Measurements from ENCODE around the gene FOXP1. TPM values are rescaled to one million over a fixed set of nuclear protein-coding genes. Genes with fewer than 3 reads are reported as not detected.

FOXP1 gene
- total and polyA plus RNA-seq, 7 experiments from 2014 or later: 104 to 537 (median 444) TPM

- H3K9me3 Mint-ChIP-seq: no peaks in the 10 kb centered on the region
- peaks cover 0 to 14% (median 6%) of the 10 kb centered on the region in 5 donors for H3K36me3 Mint-ChIP-seq
- H3K27ac ChIP-seq (ENCODE audit: low read depth, low read length): peak overlapping the region; percentile 89
- peak overlapping the region in 8 of 9 donors; percentile 87 to 100 (median 98) for H3K27ac Mint-ChIP-seq
- H3K4me3 ChIP-seq (ENCODE audit: low read length): no peak overlapping the region
- peak overlapping the region in 8 of 10 donors; percentile 16 to 98 (median 62) for H3K4me3 Mint-ChIP-seq
- intact Hi-C loops (cut with micrococcal nuclease): no loop called here
- peaks cover 41 to 93% of the 10 kb centered on the region in 2 donors for H3K4me1 ChIP-seq (ENCODE audit: control insufficient read depth in 2 of 2, insufficient read depth in 2 of 2, low read length in 2 of 2)
- DNase-seq: no peak
- no peaks in the 10 kb centered on the region for H3K27me3 ChIP-seq (ENCODE audit: control insufficient read depth in 2 of 2, insufficient read depth in 2 of 2, low read length in 2 of 2)
- ChIA-PET CTCF (interaction anchor here (0.7 kb wide), 1 partner anchor 45 kb away, joined by 3 read pairs; no protein-coding TSS in a partner anchor), POLR2A (interaction anchor here (0.6 to 6.5 kb wide), 7 partner anchors 25 to 930 kb away, joined by 3 to 56 read pairs (median 4); no protein-coding TSS in a partner anchor)
- no peaks in the 10 kb centered on the region for H3K36me3 ChIP-seq (ENCODE audit: control insufficient read depth in 2 of 3, insufficient read depth in 3 of 3, low read length in 3 of 3)
- no peak for ATAC-seq
- H3K27me3 Mint-ChIP-seq: peaks cover 0 to 3% (median 0%) of the 10 kb centered on the region in 5 donors
- peaks cover 57 to 98% (median 94%) of the 10 kb centered on the region in 7 donors for H3K4me1 Mint-ChIP-seq
- no peaks in the 10 kb centered on the region for H3K9me3 ChIP-seq (ENCODE audit: control insufficient read depth in 2 of 3, low read length in 3 of 3)
These were observed 99.5 kb downstream of the FOXP1 start for GRCh38 chr3:71484047-71484446.

GRCh38 chr3:71482771-71483170 is 100.8 kb downstream of the FOXP1 start:
- no peaks in the 10 kb centered on the region for H3K27me3 ChIP-seq (ENCODE audit: control insufficient read depth in 2 of 2, insufficient read depth in 2 of 2, low read length in 2 of 2)
- H3K4me1 ChIP-seq (ENCODE audit: control insufficient read depth in 2 of 2, insufficient read depth in 2 of 2, low read length in 2 of 2): peaks cover 36 to 93% of the 10 kb centered on the region in 2 donors
- intact Hi-C loops (cut with micrococcal nuclease): no loop called here
- Mint-ChIP-seq H3K36me3 (peaks cover 6 to 24% (median 17%) of the 10 kb centered on the region in 5 donors), H3K4me3 (peak overlapping the region in 9 of 10 donors; percentile 45 to 98 (median 71)), H3K27ac (peak overlapping the region in 8 of 9 donors; percentile 87 to 100 (median 98)), H3K9me3 (peaks cover 0 to 3% (median 0%) of the 10 kb centered on the region in 11 donors), H3K27me3 (no peaks in the 10 kb centered on the region), H3K4me1 (peaks cover 47 to 98% (median 95%) of the 10 kb centered on the region in 7 donors)
- no peaks in the 10 kb centered on the region for H3K36me3 ChIP-seq (ENCODE audit: control insufficient read depth in 2 of 3, insufficient read depth in 3 of 3, low read length in 3 of 3)
- ATAC-seq: no peak
- DNase-seq: peak in 2 of 9 donors; percentile 21 to 65
- POLR2A ChIA-PET: interaction anchor here (1.2 to 6.5 kb wide), 11 partner anchors 9 to 99 kb away, joined by 3 to 56 read pairs (median 5); no protein-coding TSS in a partner anchor
- CTCF ChIA-PET: interaction anchor here (0.6 to 1.9 kb wide), 2 partner anchors 22 to 176 kb away, joined by 4 to 6 read pairs; no protein-coding TSS in a partner anchor
- H3K27ac ChIP-seq (ENCODE audit: low read depth, low read length): peak overlapping the region; percentile 89
- no peaks in the 10 kb centered on the region for H3K9me3 ChIP-seq (ENCODE audit: control insufficient read depth in 2 of 3, low read length in 3 of 3)
- no peak overlapping the region for H3K4me3 ChIP-seq (ENCODE audit: low read length)

GRCh38 chr3:71478568-71478967 is 105.0 kb downstream of the FOXP1 start:
- CTCF ChIA-PET: interaction anchor here (0.8 kb wide), 1 partner anchor 20 kb away, joined by 3 read pairs; no protein-coding TSS in a partner anchor
- intact Hi-C loops (cut with micrococcal nuclease): loop anchor here in 1 of 2 donors (2.0 kb wide), 1 partner anchor 14 kb away; no protein-coding TSS in a partner anchor
- H3K4me1 ChIP-seq (ENCODE audit: control insufficient read depth in 2 of 2, insufficient read depth in 2 of 2, low read length in 2 of 2): peaks cover 12 to 72% of the 10 kb centered on the region in 2 donors
- Mint-ChIP-seq H3K4me3 (peak overlapping the region in 9 of 10 donors; percentile 59 to 98 (median 86)), H3K36me3 (peaks cover 16 to 55% (median 38%) of the 10 kb centered on the region in 5 donors), H3K27ac (peak overlapping the region; percentile 57 to 100 (median 99)), H3K4me1 (peaks cover 36 to 99% (median 93%) of the 10 kb centered on the region in 7 donors), H3K9me3 (peaks cover 0 to 13% (median 3%) of the 10 kb centered on the region in 11 donors), H3K27me3 (no peaks in the 10 kb centered on the region)
- peak overlapping the region; percentile 89 for H3K27ac ChIP-seq (ENCODE audit: low read depth, low read length)
- POLR2A ChIA-PET: interaction anchor here (0.6 to 6.5 kb wide), 8 partner anchors 11 to 123 kb away, joined by 3 to 56 read pairs (median 7); no protein-coding TSS in a partner anchor
- no peaks in the 10 kb centered on the region for H3K9me3 ChIP-seq (ENCODE audit: control insufficient read depth in 2 of 3, low read length in 3 of 3)
- H3K27me3 ChIP-seq (ENCODE audit: control insufficient read depth in 2 of 2, insufficient read depth in 2 of 2, low read length in 2 of 2): no peaks in the 10 kb centered on the region
- ATAC-seq: peak; percentile 88
- peak in 8 of 9 donors; percentile 37 to 88 (median 68) for DNase-seq
- no peak overlapping the region for H3K4me3 ChIP-seq (ENCODE audit: low read length)
- H3K36me3 ChIP-seq (ENCODE audit: control insufficient read depth in 2 of 3, insufficient read depth in 3 of 3, low read length in 3 of 3): no peaks in the 10 kb centered on the region

GRCh38 chr3:71476950-71477349 is 106.6 kb downstream of the FOXP1 start:
- H3K27ac ChIP-seq (ENCODE audit: low read depth, low read length): no peak overlapping the region
- Mint-ChIP-seq H3K36me3 (peaks cover 32 to 67% (median 54%) of the 10 kb centered on the region in 5 donors), H3K27me3 (no peaks in the 10 kb centered on the region), H3K4me1 (peaks cover 28 to 100% (median 96%) of the 10 kb centered on the region in 7 donors), H3K9me3 (peaks cover 0 to 23% (median 9%) of the 10 kb centered on the region in 11 donors), H3K27ac (peak overlapping the region in 8 of 9 donors; percentile 21 to 89 (median 76)), H3K4me3 (peak overlapping the region in 8 of 10 donors; percentile 21 to 74 (median 58))
- peaks cover 0 to 5% (median 0%) of the 10 kb centered on the region in 3 experiments for H3K36me3 ChIP-seq (ENCODE audit: control insufficient read depth in 2 of 3, insufficient read depth in 3 of 3, low read length in 3 of 3)
- no peaks in the 10 kb centered on the region for H3K27me3 ChIP-seq (ENCODE audit: control insufficient read depth in 2 of 2, insufficient read depth in 2 of 2, low read length in 2 of 2)
- intact Hi-C loops (cut with micrococcal nuclease): loop anchor here in 1 of 2 donors (1.0 kb wide), 1 partner anchor 8 kb away; no protein-coding TSS in a partner anchor
- no peak for ATAC-seq
- no peak overlapping the region for H3K4me3 ChIP-seq (ENCODE audit: low read length)
- DNase-seq: no peak
- no peaks in the 10 kb centered on the region for H3K9me3 ChIP-seq (ENCODE audit: control insufficient read depth in 2 of 3, low read length in 3 of 3)
- POLR2A ChIA-PET: interaction anchor here (0.7 to 1.5 kb wide), 7 partner anchors 9 to 117 kb away, joined by 3 to 10 read pairs (median 4); no protein-coding TSS in a partner anchor
- peaks cover 10 to 65% of the 10 kb centered on the region in 2 donors for H3K4me1 ChIP-seq (ENCODE audit: control insufficient read depth in 2 of 2, insufficient read depth in 2 of 2, low read length in 2 of 2)
- CTCF ChIA-PET: interaction anchor here (1.2 kb wide), 1 partner anchor 21 kb away, joined by 3 read pairs; no protein-coding TSS in a partner anchor

- intact Hi-C loops (cut with micrococcal nuclease): loop anchor here in 1 of 2 donors (1.0 kb wide), 1 partner anchor 8 kb away; no protein-coding TSS in a partner anchor
- Histone ChIP-seq H3K27me3 (ENCODE audit: control insufficient read depth in 2 of 2, insufficient read depth in 2 of 2, low read length in 2 of 2) (no peaks in the 10 kb centered on the region), H3K27ac (ENCODE audit: low read depth, low read length) (no peak overlapping the region), H3K36me3 (ENCODE audit: control insufficient read depth in 2 of 3, insufficient read depth in 3 of 3, low read length in 3 of 3) (peaks cover 0 to 29% (median 0%) of the 10 kb centered on the region in 3 experiments), H3K4me3 (ENCODE audit: low read length) (no peak overlapping the region), H3K9me3 (ENCODE audit: control insufficient read depth in 2 of 3, low read length in 3 of 3) (no peaks in the 10 kb centered on the region), H3K4me1 (ENCODE audit: control insufficient read depth in 2 of 2, insufficient read depth in 2 of 2, low read length in 2 of 2) (peaks cover 5 to 37% of the 10 kb centered on the region in 2 donors)
- ChIA-PET CTCF (no interaction called here), POLR2A (interaction anchor here (0.5 to 2.7 kb wide), 7 partner anchors 9 to 23 kb away, joined by 3 to 11 read pairs (median 3); no protein-coding TSS in a partner anchor)
- Mint-ChIP-seq H3K27ac (peak overlapping the region in 8 of 9 donors; percentile 8 to 95 (median 84)), H3K9me3 (peaks cover 0 to 14% (median 5%) of the 10 kb centered on the region in 11 donors), H3K4me1 (peaks cover 5 to 100% (median 83%) of the 10 kb centered on the region in 7 donors), H3K4me3 (peak overlapping the region in 7 of 10 donors; percentile 3 to 74 (median 50)), H3K27me3 (no peaks in the 10 kb centered on the region), H3K36me3 (peaks cover 19 to 77% (median 64%) of the 10 kb centered on the region in 5 donors)
- DNase-seq (no peak), ATAC-seq (no peak)
These were observed 114.4 kb downstream of the FOXP1 start for GRCh38 chr3:71469138-71469435.

GRCh38 chr3:71468311-71469137 is 115.0 kb downstream of the FOXP1 start:
- Histone ChIP-seq H3K9me3 (ENCODE audit: control insufficient read depth in 2 of 3, low read length in 3 of 3) (no peaks in the 10 kb centered on the region), H3K4me1 (ENCODE audit: control insufficient read depth in 2 of 2, insufficient read depth in 2 of 2, low read length in 2 of 2) (peaks cover 5 to 37% of the 10 kb centered on the region in 2 donors), H3K4me3 (ENCODE audit: low read length) (no peak overlapping the region), H3K36me3 (ENCODE audit: control insufficient read depth in 2 of 3, insufficient read depth in 3 of 3, low read length in 3 of 3) (peaks cover 0 to 35% (median 0%) of the 10 kb centered on the region in 3 experiments), H3K27me3 (ENCODE audit: control insufficient read depth in 2 of 2, insufficient read depth in 2 of 2, low read length in 2 of 2) (no peaks in the 10 kb centered on the region), H3K27ac (ENCODE audit: low read depth, low read length) (peak overlapping the region; percentile 35)
- peaks cover 5 to 100% (median 82%) of the 10 kb centered on the region in 7 donors for H3K4me1 Mint-ChIP-seq
- intact Hi-C loops (cut with micrococcal nuclease): loop anchor here in 1 of 2 donors (1.0 kb wide), 1 partner anchor 9 kb away; no protein-coding TSS in a partner anchor
- DNase-seq: no peak
- no peak for ATAC-seq
- peak overlapping the region in 8 of 9 donors; percentile 16 to 95 (median 84) for H3K27ac Mint-ChIP-seq
- peak overlapping the region in 8 of 10 donors; percentile 3 to 74 (median 40) for H3K4me3 Mint-ChIP-seq
- POLR2A ChIA-PET: interaction anchor here (0.6 to 2.7 kb wide), 3 partner anchors 9 to 20 kb away, joined by 3 to 11 read pairs (median 3); no protein-coding TSS in a partner anchor
- H3K36me3 Mint-ChIP-seq: peaks cover 17 to 77% (median 60%) of the 10 kb centered on the region in 5 donors
- CTCF ChIA-PET: no interaction called here
- no peaks in the 10 kb centered on the region for H3K27me3 Mint-ChIP-seq
- peaks cover 2 to 13% (median 5%) of the 10 kb centered on the region in 11 donors for H3K9me3 Mint-ChIP-seq

All from naive thymus-derived CD4-positive, alpha-beta T cell (primary cell).